GM12875 (cell line): ENCODE results near the gene HSDL1.

Experiments used
- H3K4me3 ChIP-seq: one replicate; pipeline ENCODE4 v1.5.1; 2011; ENCODE audit warnings: low read depth, low read length, control low read depth
- TF ChIP-seq, protein P1 (sequence below): IDR thresholded peaks from 2 replicates; pipeline ENCODE4 v1.5.1; 2011; ENCODE audit warnings: low read depth, mild to moderate bottlenecking, control low read depth, inconsistent platforms, low read length, moderate library complexity, borderline replicate concordance; ENCODE audit not compliant: insufficient read depth

Gene HSDL1

DNA sequence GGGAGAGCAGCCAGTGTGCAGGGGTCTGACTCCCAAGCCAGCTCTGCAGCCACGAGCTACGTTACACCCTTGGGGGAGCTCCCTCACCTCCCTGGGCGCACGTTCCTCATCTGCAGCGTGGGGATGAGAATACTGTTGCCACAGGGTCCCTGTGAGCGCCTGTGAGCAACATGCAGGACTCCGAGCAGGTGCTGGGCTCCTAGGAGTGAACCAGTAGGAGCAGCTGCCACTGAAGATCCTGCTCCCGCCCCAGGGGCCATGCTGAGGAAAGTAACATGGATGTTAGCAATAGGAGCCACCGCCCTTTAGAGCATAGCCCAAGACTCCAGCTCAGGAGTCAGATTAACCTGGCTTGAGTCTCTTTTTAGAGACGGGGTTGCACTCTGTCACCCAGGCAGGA, 16.1 kb upstream of the HSDL1 start:
- TF ChIP-seq, protein P1, sequence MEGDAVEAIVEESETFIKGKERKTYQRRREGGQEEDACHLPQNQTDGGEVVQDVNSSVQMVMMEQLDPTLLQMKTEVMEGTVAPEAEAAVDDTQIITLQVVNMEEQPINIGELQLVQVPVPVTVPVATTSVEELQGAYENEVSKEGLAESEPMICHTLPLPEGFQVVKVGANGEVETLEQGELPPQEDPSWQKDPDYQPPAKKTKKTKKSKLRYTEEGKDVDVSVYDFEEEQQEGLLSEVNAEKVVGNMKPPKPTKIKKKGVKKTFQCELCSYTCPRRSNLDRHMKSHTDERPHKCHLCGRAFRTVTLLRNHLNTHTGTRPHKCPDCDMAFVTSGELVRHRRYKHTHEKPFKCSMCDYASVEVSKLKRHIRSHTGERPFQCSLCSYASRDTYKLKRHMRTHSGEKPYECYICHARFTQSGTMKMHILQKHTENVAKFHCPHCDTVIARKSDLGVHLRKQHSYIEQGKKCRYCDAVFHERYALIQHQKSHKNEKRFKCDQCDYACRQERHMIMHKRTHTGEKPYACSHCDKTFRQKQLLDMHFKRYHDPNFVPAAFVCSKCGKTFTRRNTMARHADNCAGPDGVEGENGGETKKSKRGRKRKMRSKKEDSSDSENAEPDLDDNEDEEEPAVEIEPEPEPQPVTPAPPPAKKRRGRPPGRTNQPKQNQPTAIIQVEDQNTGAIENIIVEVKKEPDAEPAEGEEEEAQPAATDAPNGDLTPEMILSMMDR: no peak
- H3K4me3 ChIP-seq: no peak overlapping the region

DNA sequence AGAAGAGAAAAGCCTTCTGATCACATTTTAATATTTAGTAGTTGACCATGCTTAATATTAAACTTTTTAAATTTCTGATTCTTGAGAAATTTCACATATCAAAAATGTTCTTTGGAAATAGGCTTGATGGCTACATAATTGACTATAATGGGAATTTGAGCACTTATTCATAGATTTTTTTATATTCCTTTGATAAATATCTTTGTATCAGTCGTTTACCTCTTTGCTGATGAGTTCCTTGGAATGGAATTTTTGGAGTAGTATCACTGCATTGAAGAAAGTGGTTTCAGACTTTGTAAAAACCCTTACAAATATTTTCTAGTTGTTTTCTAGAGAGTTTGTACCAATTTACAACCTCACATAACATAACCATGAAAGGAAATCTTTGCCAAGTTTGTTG, 14.8 kb upstream of the HSDL1 start:
- H3K4me3 ChIP-seq: no peak overlapping the region
- TF ChIP-seq, protein P1: no peak

DNA sequence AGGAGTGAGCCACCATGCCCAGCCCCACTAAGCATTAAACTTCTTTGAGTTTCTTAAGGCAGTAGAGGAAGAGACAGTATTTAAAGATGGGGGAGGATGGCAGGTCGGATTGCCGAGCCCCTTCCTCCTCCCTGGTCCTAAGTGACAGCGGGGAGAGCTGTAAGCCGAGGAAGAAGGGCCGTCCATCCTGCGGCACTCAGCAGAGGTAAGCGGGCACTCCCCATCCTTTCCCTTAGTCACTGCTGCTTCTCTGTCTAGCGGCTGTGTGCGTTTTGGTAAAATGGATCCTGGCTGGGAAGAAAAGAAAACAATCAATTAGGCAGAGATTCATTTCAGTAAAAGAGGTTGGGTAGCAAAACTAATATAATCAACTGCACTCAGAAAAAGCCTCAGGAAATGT, 14.0 kb upstream of the HSDL1 start:
- H3K4me3 ChIP-seq: no peak overlapping the region
- TF ChIP-seq, protein P1: no peak

DNA sequence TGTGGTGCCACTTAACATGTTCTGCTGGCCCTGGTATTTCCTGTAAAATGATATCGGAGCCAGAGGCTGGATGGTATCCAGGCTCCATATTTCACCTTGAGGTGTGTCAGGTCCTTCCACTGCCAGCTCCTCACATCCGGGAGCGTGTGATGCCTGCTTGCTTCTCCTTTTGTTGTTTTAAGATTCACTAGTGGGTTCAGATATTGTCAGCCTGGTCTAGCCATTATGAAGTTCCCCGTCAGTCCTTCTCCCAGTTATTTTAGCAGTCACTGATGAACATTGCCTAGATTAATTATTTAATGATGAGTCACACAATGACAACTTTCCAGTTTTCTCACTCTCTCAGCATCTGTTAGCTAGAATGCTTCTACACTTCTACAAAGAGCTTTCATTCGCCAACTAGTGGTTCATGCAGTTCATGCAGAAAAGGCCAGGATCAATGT, 11.4 kb upstream of the HSDL1 start:
- no peak overlapping the region for H3K4me3 ChIP-seq
- TF ChIP-seq, protein P1: no peak

DNA sequence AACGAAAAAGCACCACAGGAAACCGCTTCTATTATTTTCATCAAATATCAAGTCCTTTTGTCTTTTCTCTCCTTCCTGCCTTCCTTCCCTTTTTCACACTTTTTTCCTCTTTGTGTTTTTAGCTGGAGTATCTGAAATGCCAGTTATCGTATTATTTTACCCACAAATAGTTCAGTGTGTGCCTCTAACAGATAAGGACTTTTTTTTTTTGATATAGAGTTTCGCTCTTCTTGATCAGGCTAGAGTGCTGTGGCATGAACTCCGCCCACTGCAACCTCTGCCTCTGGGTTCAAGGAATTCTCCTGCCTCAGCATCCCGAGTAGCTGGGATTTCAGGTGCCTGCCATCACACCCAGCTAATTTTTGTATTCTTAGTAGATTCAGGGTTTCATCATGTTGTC, 10.8 kb upstream of the HSDL1 start:
- TF ChIP-seq, protein P1: no peak

DNA sequence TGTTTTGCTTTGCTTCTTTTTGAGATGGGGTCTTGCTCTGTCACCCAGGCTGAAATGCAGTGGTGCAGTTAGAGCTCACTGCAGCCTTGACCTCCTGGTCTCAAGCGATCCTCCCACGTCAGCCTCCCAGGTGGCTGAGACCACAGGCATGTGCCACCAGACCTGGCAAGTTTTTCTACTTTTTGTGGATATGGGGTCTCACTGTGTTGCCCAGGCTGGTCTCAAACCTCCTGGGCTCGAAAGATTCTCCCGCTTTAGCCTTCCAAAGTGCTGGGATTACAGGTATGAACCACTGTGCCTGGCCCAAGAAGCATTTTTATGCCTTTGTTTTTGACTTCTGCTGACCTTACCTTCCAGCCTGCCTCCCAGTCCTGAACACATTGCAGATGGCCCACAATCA, 10.2 kb upstream of the HSDL1 start:
- no peak overlapping the region for H3K4me3 ChIP-seq

More for the DNA sequence above, 10.8 kb upstream of the HSDL1 start:
- H3K4me3 ChIP-seq: no peak overlapping the region

DNA sequence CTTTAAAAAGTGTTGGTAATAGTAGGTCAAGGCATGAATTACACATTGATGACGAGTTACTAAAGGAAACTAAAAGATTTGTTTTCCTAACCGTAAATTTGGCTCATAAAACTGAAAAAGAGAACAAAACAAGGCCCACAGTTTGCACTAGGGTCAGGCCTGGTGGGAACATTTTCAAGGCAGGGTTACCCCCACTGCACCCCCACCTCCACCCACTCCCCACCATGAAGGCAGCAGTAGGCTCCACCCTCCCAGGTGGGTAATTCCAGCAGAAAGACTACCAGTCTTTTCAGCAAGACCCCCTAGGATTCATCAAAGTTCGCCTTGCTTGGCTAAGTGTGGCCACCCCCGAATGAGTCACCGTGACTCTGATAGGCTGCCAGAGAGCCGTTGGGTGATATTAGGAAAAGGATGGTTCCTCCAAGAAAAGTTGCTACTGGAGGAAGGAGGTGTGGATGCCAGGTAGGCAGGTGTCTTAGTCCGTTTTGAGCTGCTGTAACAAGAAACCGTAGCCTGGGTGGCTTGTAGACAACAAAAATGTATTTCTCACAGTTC, 8.8 kb upstream of the HSDL1 start:
- TF ChIP-seq, protein P1: no peak
- no peak overlapping the region for H3K4me3 ChIP-seq

More for the DNA sequence above, 10.2 kb upstream of the HSDL1 start:
- TF ChIP-seq, protein P1: no peak
